MV-4-11 (cell line): ENCODE measurements around the gene UTY.
A peak's percentile ranks its signal among the peaks of the same experiment; 100 is the strongest.

Experiments used
- DNase-seq: peaks from one replicate; lab custom pipeline; 2025; lab: John Stamatoyannopoulos, UW

The UTY gene

GRCh38 chrY:13415556-13415955 is 64.3 kb downstream of the UTY start:
- no peak for DNase-seq

- no peak for DNase-seq
Observed at GRCh38 chrY:13398876-13399275, 81.0 kb downstream of the UTY start.

GRCh38 chrY:13381110-13381683 is 98.6 kb downstream of the UTY start:
- peak; percentile 53 for DNase-seq

GRCh38 chrY:13370868-13371800 is 108.7 kb downstream of the UTY start:
- peak; percentile 10 for DNase-seq

- no peak for DNase-seq
Observed at GRCh38 chrY:13370245-13370644, 109.6 kb downstream of the UTY start.

GRCh38 chrY:13368513-13368845 is 111.4 kb downstream of the UTY start:
- DNase-seq, result no peak

- DNase-seq, result peak; percentile 45
Observed at GRCh38 chrY:13363641-13364040, 116.2 kb downstream of the UTY start.

- DNase-seq, result peak; percentile 64
Observed at GRCh38 chrY:13362662-13363061, 117.2 kb downstream of the UTY start.

- DNase-seq, result peak; percentile 7
Observed at GRCh38 chrY:13361656-13362636, 117.9 kb downstream of the UTY start.

- no peak for DNase-seq
Observed at GRCh38 chrY:13351443-13351842, 128.4 kb downstream of the UTY start.

GRCh38 chrY:13347106-13347505 is 132.7 kb downstream of the UTY start:
- DNase-seq, result peak; percentile 7

- DNase-seq, result no peak
Observed at GRCh38 chrY:13345549-13345948, 134.3 kb downstream of the UTY start.

- DNase-seq, result no peak
Observed at GRCh38 chrY:13343307-13343946, 136.4 kb downstream of the UTY start.

GRCh38 chrY:13339939-13340338 is 139.9 kb downstream of the UTY start:
- no peak for DNase-seq

- DNase-seq, result no peak
Observed at GRCh38 chrY:13339381-13339780, 140.5 kb downstream of the UTY start.

- DNase-seq, result no peak
Observed at GRCh38 chrY:13338711-13339110, 141.1 kb downstream of the UTY start.

GRCh38 chrY:13337934-13338333 is 141.9 kb downstream of the UTY start:
- no peak for DNase-seq

- DNase-seq, result no peak
Observed at GRCh38 chrY:13333791-13334190, 146.0 kb downstream of the UTY start.

- no peak for DNase-seq
Observed at GRCh38 chrY:13330651-13331050, 149.2 kb downstream of the UTY start.

- no peak for DNase-seq
Observed at GRCh38 chrY:13312966-13313365, 166.9 kb downstream of the UTY start.

GRCh38 chrY:13307959-13308358 is 171.9 kb downstream of the UTY start:
- no peak for DNase-seq

- DNase-seq, result no peak
Observed at GRCh38 chrY:13300795-13301194, 179.0 kb downstream of the UTY start.
